SKM-1 (cell line): Measurements from ENCODE around the gene ZNF532.
"Not testable (repeated sequence)": the region's sequence is repeated elsewhere in the genome, so short reads cannot be mapped to it uniquely, and the experiment has no call there.

Source experiments
- DNase-seq: peaks from one replicate; lab custom pipeline; 2025; ENCODE audit not compliant: unreplicated experiment; lab: John Stamatoyannopoulos, UW

ZNF532 gene

GRCh38 chr18:59002974-59003594, 138.4 kb downstream of the ZNF532 start:
- DNase-seq, result no peak

GRCh38 chr18:59005262-59005661, 140.6 kb downstream of the ZNF532 start:
- no peak for DNase-seq

GRCh38 chr18:59006461-59007067, 141.9 kb downstream of the ZNF532 start:
- no peak for DNase-seq

- DNase-seq, result no peak
Observed at GRCh38 chr18:59008302-59008974, 143.8 kb downstream of the ZNF532 start.

- DNase-seq, result no peak
Observed at GRCh38 chr18:59009846-59010245, 145.2 kb downstream of the ZNF532 start.

GRCh38 chr18:59011289-59011688, 146.6 kb downstream of the ZNF532 start:
- DNase-seq, result no peak

GRCh38 chr18:59011786-59012185, 147.1 kb downstream of the ZNF532 start:
- DNase-seq, result no peak

- no peak for DNase-seq
Observed at GRCh38 chr18:59012815-59013705, 148.4 kb downstream of the ZNF532 start.

GRCh38 chr18:59013744-59014143, 149.1 kb downstream of the ZNF532 start:
- DNase-seq, result no peak

- no peak for DNase-seq
Observed at GRCh38 chr18:59015531-59016152, 151.0 kb downstream of the ZNF532 start.

- DNase-seq, result no peak
Observed at GRCh38 chr18:59021500-59021899, 156.8 kb downstream of the ZNF532 start.

- DNase-seq, result no peak
Observed at GRCh38 chr18:59022167-59022945, 157.7 kb downstream of the ZNF532 start.

- DNase-seq, result no peak
Observed at GRCh38 chr18:59024829-59025228, 160.2 kb downstream of the ZNF532 start.

- not testable (repeated sequence) for DNase-seq
Observed at GRCh38 chr18:59025532-59025931, 160.9 kb downstream of the ZNF532 start.

GRCh38 chr18:59026364-59026763, 161.7 kb downstream of the ZNF532 start:
- no peak for DNase-seq

GRCh38 chr18:59026831-59027410, 162.2 kb downstream of the ZNF532 start:
- no peak for DNase-seq

GRCh38 chr18:59029663-59030429, 165.2 kb downstream of the ZNF532 start:
- no peak for DNase-seq

GRCh38 chr18:59032308-59032707, 167.6 kb downstream of the ZNF532 start:
- no peak for DNase-seq

- no peak for DNase-seq
Observed at GRCh38 chr18:59033359-59033758, 168.7 kb downstream of the ZNF532 start.
